Measurements from ENCODE around the gene SHF. TPM values are rescaled to one million over a fixed set of nuclear protein-coding genes. Genes with fewer than 3 reads are reported as not detected.

SHF gene
- total RNA-seq, 1 donor from 2014 or later, result 6.4 TPM

- intact Hi-C loops (cut with DNase I), result no loop called here
- peaks cover 4% of the 10 kb centered on the region for H3K27me3 ChIP-seq (ENCODE audit: low read depth)
- no peaks in the 10 kb centered on the region for H3K36me3 ChIP-seq
- DNase-seq, result no peak
- no peaks in the 10 kb centered on the region for H3K4me1 ChIP-seq
- H3K4me3 ChIP-seq, result no peak overlapping the region
- no peaks in the 10 kb centered on the region for H3K9me3 ChIP-seq
- no peak for ATAC-seq
- no peak for TF ChIP-seq CTCF (IDR thresholded peaks at IDR 0.05)
- no peak overlapping the region for H3K27ac ChIP-seq
Measured at GRCh38 chr15:45221053-45221599, 33.4 kb upstream of the SHF start.

GRCh38 chr15:45212493-45212892 lies 24.7 kb upstream of the SHF start:
- TF ChIP-seq CTCF (IDR thresholded peaks at IDR 0.05), result no peak
- ATAC-seq, result no peak
- no peaks in the 10 kb centered on the region for H3K9me3 ChIP-seq

DNA sequence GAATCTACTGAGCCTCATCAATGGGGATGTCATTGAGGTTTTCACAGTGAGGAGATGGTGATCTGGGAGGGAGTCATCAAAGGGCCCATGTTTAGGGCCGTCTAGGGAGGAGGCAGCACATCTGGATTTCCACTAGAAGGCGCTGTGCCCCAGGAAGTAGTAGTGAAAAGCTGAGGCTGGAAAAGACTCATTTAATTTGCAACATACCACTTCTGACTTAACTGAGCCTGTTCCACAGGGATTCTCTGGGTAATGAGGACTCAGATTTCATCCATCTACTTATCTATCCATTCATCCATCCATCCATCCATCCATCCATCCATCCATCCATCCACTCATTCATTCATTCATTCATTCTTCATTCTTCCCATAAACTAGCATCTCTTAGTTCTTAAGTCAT lies 17.4 kb upstream of the SHF start:
- ATAC-seq (no peak), DNase-seq (no peak)
- no peak overlapping the region for H3K4me3 ChIP-seq
- no peak overlapping the region for H3K27ac ChIP-seq
- no peaks in the 10 kb centered on the region for H3K9me3 ChIP-seq
- H3K4me1 ChIP-seq, result peaks cover 9% of the 10 kb centered on the region
- intact Hi-C loops (cut with DNase I), result loop anchor here (10.0 kb wide), 1 partner anchor 200 kb away; a partner anchor contains a TSS
- no peaks in the 10 kb centered on the region for H3K27me3 ChIP-seq (ENCODE audit: low read depth)
- H3K36me3 ChIP-seq, result no peaks in the 10 kb centered on the region
- peak; percentile 70 for TF ChIP-seq CTCF (IDR thresholded peaks at IDR 0.05)

More at GRCh38 chr15:45212493-45212892, 24.7 kb upstream of the SHF start:
- H3K27me3 ChIP-seq (ENCODE audit: low read depth), result no peaks in the 10 kb centered on the region
- no peaks in the 10 kb centered on the region for H3K36me3 ChIP-seq
- no peak for DNase-seq
- H3K4me3 ChIP-seq, result no peak overlapping the region
- no peaks in the 10 kb centered on the region for H3K4me1 ChIP-seq
- H3K27ac ChIP-seq, result no peak overlapping the region
- intact Hi-C loops (cut with DNase I), result no loop called here

GRCh38 chr15:45203182-45203581 lies 15.4 kb upstream of the SHF start:
- no peak for TF ChIP-seq CTCF (IDR thresholded peaks at IDR 0.05)
- Histone ChIP-seq H3K36me3 (no peaks in the 10 kb centered on the region), H3K4me3 (no peak overlapping the region), H3K9me3 (no peaks in the 10 kb centered on the region), H3K27me3 (ENCODE audit: low read depth) (no peaks in the 10 kb centered on the region), H3K4me1 (peaks cover 16% of the 10 kb centered on the region), H3K27ac (no peak overlapping the region)
- ATAC-seq (no peak), DNase-seq (no peak)
- intact Hi-C loops (cut with DNase I), result loop anchor here (10.0 kb wide), 1 partner anchor 202 kb away; a partner anchor contains a TSS

- ATAC-seq, result no peak
- Histone ChIP-seq H3K36me3 (no peaks in the 10 kb centered on the region), H3K27me3 (ENCODE audit: low read depth) (no peaks in the 10 kb centered on the region), H3K4me1 (peaks cover 16% of the 10 kb centered on the region), H3K27ac (no peak overlapping the region), H3K4me3 (no peak overlapping the region), H3K9me3 (no peaks in the 10 kb centered on the region)
- TF ChIP-seq CTCF (IDR thresholded peaks at IDR 0.05), result no peak
- no peak for DNase-seq
- intact Hi-C loops (cut with DNase I), result loop anchor here (10.0 kb wide), 1 partner anchor 203 kb away; a partner anchor contains a TSS
Measured at GRCh38 chr15:45201869-45202268, 14.1 kb upstream of the SHF start.
